Erythroblast (primary cell): ENCODE results near the gene CA14.

Experiments
- GATA1 ChIP-seq: IDR thresholded peaks from 2 replicates; pipeline ENCODE4 v1.6.1; 2011; ENCODE audit warnings: low read depth, mild to moderate bottlenecking, control low read depth, low read length, moderate library complexity
- POLR2A ChIP-seq: IDR thresholded peaks from 2 replicates; pipeline ENCODE4 v1.6.1; 2011; ENCODE audit warnings: mild to moderate bottlenecking, low read length

GRCh38 chr1:150262388-150263320 lies 5.1 kb downstream of the CA14 start:
- TF ChIP-seq POLR2A: no peak
- TF ChIP-seq GATA1: no peak
